Posterior cingulate gyrus (tissue), 11 donors: ENCODE results near the gene INF2.
"Not testable (repeated sequence)": the region's sequence is repeated elsewhere in the genome, so short reads cannot be mapped to it uniquely, and the experiment has no call there.

Experiments used
- DNase-seq, 10 donors: peaks; one replicate each; pipeline versions ENCODE4 v3.0.0 to v3.0.0-alpha.2; 2020 to 2021; ENCODE audit warnings: mixed read lengths in 3 of 10
- intact Hi-C: fragments of 100-400 bp; cut with DNase I; formaldehyde crosslinking; loops from one replicate; pipeline ENCODE4 v1.15.1; 2023

INF2 gene

GRCh38 chr14:104742586-104743455, 53.4 kb downstream of the INF2 start:
- intact Hi-C loops, result no loop called here
- peak in 1 of 10 donors; percentile 82 for DNase-seq

- peak in 3 of 10 donors; percentile 26 to 76 (median 42) for DNase-seq
- intact Hi-C loops, result no loop called here
These were observed 54.3 kb downstream of the INF2 start for GRCh38 chr14:104743461-104744380.

GRCh38 chr14:104744484-104744883, 55.1 kb downstream of the INF2 start:
- intact Hi-C loops, result no loop called here
- peak in 1 of 10 donors; percentile 64 for DNase-seq

GRCh38 chr14:104745431-104745830, 56.0 kb downstream of the INF2 start:
- peak in 2 of 10 donors; percentile 6 to 55 for DNase-seq
- intact Hi-C loops, result no loop called here

- intact Hi-C loops, result no loop called here
- DNase-seq, result no peak
These were observed 56.7 kb downstream of the INF2 start for GRCh38 chr14:104746071-104746545.

- intact Hi-C loops, result no loop called here
- DNase-seq, result peak in 1 of 10 donors; percentile 50
These were observed 57.6 kb downstream of the INF2 start for GRCh38 chr14:104746934-104747481.

- no peak for DNase-seq
- intact Hi-C loops, result no loop called here
These were observed 58.5 kb downstream of the INF2 start for GRCh38 chr14:104747876-104748275.

- intact Hi-C loops, result no loop called here
- DNase-seq, result peak in 6 of 10 donors; percentile 51 to 95 (median 69)
These were observed 59.8 kb downstream of the INF2 start for GRCh38 chr14:104749111-104749649.

- intact Hi-C loops, result no loop called here
- no peak for DNase-seq
These were observed 60.8 kb downstream of the INF2 start for GRCh38 chr14:104750056-104750752.

- intact Hi-C loops, DNase-seq: not testable (repeated sequence)
These were observed 61.3 kb downstream of the INF2 start for GRCh38 chr14:104750753-104751057.

- intact Hi-C loops, result no loop called here
- DNase-seq, result no peak
These were observed 62.4 kb downstream of the INF2 start for GRCh38 chr14:104751539-104752422.

- intact Hi-C loops, result no loop called here
- peak in 4 of 10 donors; percentile 96 to 100 (median 98) for DNase-seq
These were observed 63.0 kb downstream of the INF2 start for GRCh38 chr14:104752423-104752734.

- intact Hi-C loops, result no loop called here
These were observed 63.5 kb downstream of the INF2 start, which contains the start of gene SIVA1 for GRCh38 chr14:104752735-104753527. Gene SIVA1 (plus strand): TSS chr14:104753147. CDS start chr14:104753202, 55 bp downstream.

GRCh38 chr14:104753528-104754212, 64.3 kb downstream of the INF2 start:
- no peak for DNase-seq
- intact Hi-C loops, result no loop called here

More at GRCh38 chr14:104752735-104753527, 63.5 kb downstream of the INF2 start, which contains the start of gene SIVA1:
- DNase-seq, result peak; percentile 99 to 100 (median 100)

- intact Hi-C loops, result no loop called here
- no peak for DNase-seq
These were observed 64.9 kb downstream of the INF2 start for GRCh38 chr14:104754213-104754851.

- intact Hi-C loops, result no loop called here
- DNase-seq, result no peak
These were observed 66.2 kb downstream of the INF2 start for GRCh38 chr14:104755621-104756020.
